Measurements from ENCODE around the gene CLTA. TPM values are rescaled to one million over a fixed set of nuclear protein-coding genes. Genes with fewer than 3 reads are reported as not detected.
"Not testable (repeated sequence)": the region's sequence is repeated elsewhere in the genome, so short reads cannot be mapped to it uniquely, and the experiment has no call there.

The CLTA gene
- total RNA-seq, 2 experiments from 2014 or later: 150 to 171 TPM

GRCh38 chr9:36158917-36159316, 31.8 kb upstream of the CLTA start:
- Histone ChIP-seq H2AFZ (ENCODE audit: low read length) (no peak overlapping the region), H3K36me3 (ENCODE audit: insufficient read depth, low read length) (no peaks in the 10 kb centered on the region), H3K4me3 (ENCODE audit: low read depth, low read length, poor library complexity, severe bottlenecking) (no peak overlapping the region), H3K9me3 (ENCODE audit: low read length) (0 out of 2 replicates have a peak, but pooled peaks cover 4% of the 10 kb centered on the region), H3K9me2 (ENCODE audit: insufficient read depth, low read length) (no peaks in the 10 kb centered on the region), H3K4me2 (ENCODE audit: low read length) (no peak overlapping the region), H4K20me1 (ENCODE audit: insufficient read depth, low read length) (no peaks in the 10 kb centered on the region), H3K27ac (ENCODE audit: low read depth, low read length, poor library complexity, severe bottlenecking) (no peak overlapping the region), H3K79me2 (ENCODE audit: insufficient read depth, low read depth, low read length) (no peaks in the 10 kb centered on the region), H3K4me1 (ENCODE audit: insufficient read depth, low read length, poor library complexity, severe bottlenecking) (peaks cover 11% of the 10 kb centered on the region)
- TF ChIP-seq EZH2phosphoT487 (IDR thresholded peaks at IDR 0.05; ENCODE audit: borderline replicate concordance, low read depth, low read length): no peak
- TF ChIP-seq, protein P1, sequence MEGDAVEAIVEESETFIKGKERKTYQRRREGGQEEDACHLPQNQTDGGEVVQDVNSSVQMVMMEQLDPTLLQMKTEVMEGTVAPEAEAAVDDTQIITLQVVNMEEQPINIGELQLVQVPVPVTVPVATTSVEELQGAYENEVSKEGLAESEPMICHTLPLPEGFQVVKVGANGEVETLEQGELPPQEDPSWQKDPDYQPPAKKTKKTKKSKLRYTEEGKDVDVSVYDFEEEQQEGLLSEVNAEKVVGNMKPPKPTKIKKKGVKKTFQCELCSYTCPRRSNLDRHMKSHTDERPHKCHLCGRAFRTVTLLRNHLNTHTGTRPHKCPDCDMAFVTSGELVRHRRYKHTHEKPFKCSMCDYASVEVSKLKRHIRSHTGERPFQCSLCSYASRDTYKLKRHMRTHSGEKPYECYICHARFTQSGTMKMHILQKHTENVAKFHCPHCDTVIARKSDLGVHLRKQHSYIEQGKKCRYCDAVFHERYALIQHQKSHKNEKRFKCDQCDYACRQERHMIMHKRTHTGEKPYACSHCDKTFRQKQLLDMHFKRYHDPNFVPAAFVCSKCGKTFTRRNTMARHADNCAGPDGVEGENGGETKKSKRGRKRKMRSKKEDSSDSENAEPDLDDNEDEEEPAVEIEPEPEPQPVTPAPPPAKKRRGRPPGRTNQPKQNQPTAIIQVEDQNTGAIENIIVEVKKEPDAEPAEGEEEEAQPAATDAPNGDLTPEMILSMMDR (conservative IDR thresholded peaks at IDR 0.05; ENCODE audit: low read length): no peak
- no TSS peak for BruUV-seq (replicated peaks)
- intact Hi-C loops (cut with micrococcal nuclease; ENCODE audit: unreplicated experiment): no loop called here
- DNase-seq (ENCODE audit: low spot score): no peak
- POLR2A ChIA-PET: interaction anchor here (1.6 kb wide), 1 partner anchor 31 kb away, joined by 8 read pairs; the partner anchor contains the start of gene CLTA
- CTCF ChIA-PET (ENCODE audit: unreplicated experiment): interaction anchor here (1.2 kb wide), 1 partner anchor 9 kb away, joined by 3 read pairs; no protein-coding TSS in a partner anchor

DNA sequence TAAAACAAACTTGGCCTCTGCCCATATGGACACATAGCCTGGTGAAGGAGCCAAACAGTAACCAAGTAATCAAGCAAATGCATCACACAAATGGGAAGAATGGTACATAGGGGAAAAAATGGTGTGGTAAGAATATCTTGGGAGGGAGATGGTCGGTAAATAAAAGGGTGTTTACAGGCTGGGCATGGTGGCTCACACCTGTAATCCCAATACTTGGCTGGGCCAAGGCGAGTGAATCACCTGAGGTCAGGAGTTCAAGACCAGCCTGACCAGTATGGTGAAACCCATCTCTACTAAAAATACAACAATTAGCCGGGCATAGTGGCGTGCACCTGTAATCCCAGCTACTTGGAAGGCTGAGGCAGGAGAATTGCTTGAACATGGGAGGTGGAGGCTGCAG, 31.2 kb upstream of the CLTA start:
- intact Hi-C loops (cut with micrococcal nuclease; ENCODE audit: unreplicated experiment); H3K4me3 ChIP-seq (ENCODE audit: low read depth, low read length, poor library complexity, severe bottlenecking); H2AFZ ChIP-seq (ENCODE audit: low read length); H3K4me1 ChIP-seq (ENCODE audit: insufficient read depth, low read length, poor library complexity, severe bottlenecking); H3K9me2 ChIP-seq (ENCODE audit: insufficient read depth, low read length); H3K79me2 ChIP-seq (ENCODE audit: insufficient read depth, low read depth, low read length); H3K9me3 ChIP-seq (ENCODE audit: low read length); H3K4me2 ChIP-seq (ENCODE audit: low read length); H3K27ac ChIP-seq (ENCODE audit: low read depth, low read length, poor library complexity, severe bottlenecking); H4K20me1 ChIP-seq (ENCODE audit: insufficient read depth, low read length); H3K36me3 ChIP-seq (ENCODE audit: insufficient read depth, low read length); BruUV-seq (replicated peaks); DNase-seq (ENCODE audit: low spot score): not testable (repeated sequence)
- ChIA-PET CTCF (ENCODE audit: unreplicated experiment) (interaction anchor here (1.2 kb wide), 1 partner anchor 9 kb away, joined by 3 read pairs; no protein-coding TSS in a partner anchor), POLR2A (interaction anchor here (1.6 kb wide), 1 partner anchor 31 kb away, joined by 8 read pairs; the partner anchor contains the start of gene CLTA)

DNA sequence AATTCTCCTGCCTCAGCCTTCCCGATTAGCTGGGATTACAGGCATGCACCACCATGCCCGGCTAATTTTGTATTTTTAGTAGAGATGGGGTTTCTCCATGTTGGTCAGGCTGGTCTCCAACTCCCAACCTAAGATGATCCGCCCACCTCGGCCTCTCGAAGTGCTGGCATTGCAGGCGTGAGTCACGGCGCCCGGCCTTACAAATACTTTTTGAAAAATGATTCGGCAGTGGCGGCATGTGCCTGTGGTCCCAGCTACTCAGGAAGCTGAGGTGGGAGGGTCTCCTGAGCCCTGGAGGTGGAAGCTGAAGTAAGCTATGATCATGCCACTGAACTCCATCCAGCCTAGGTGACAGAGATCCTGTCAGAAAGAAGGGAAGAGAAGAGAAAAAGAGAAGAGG, 30.6 kb upstream of the CLTA start:
- H3K4me2 ChIP-seq (ENCODE audit: low read length); H2AFZ ChIP-seq (ENCODE audit: low read length); H3K36me3 ChIP-seq (ENCODE audit: insufficient read depth, low read length); H3K9me3 ChIP-seq (ENCODE audit: low read length); H4K20me1 ChIP-seq (ENCODE audit: insufficient read depth, low read length); H3K79me2 ChIP-seq (ENCODE audit: insufficient read depth, low read depth, low read length); CTCF ChIA-PET (ENCODE audit: unreplicated experiment); DNase-seq (ENCODE audit: low spot score); BruUV-seq (replicated peaks); H3K4me1 ChIP-seq (ENCODE audit: insufficient read depth, low read length, poor library complexity, severe bottlenecking); H3K9me2 ChIP-seq (ENCODE audit: insufficient read depth, low read length); H3K4me3 ChIP-seq (ENCODE audit: low read depth, low read length, poor library complexity, severe bottlenecking); H3K27ac ChIP-seq (ENCODE audit: low read depth, low read length, poor library complexity, severe bottlenecking): not testable (repeated sequence)
- intact Hi-C loops (cut with micrococcal nuclease; ENCODE audit: unreplicated experiment): loop anchor here (10.0 kb wide), 1 partner anchor 125 kb away; the partner anchor contains the start of gene RECK
- POLR2A ChIA-PET: interaction anchor here (0.6 kb wide), 1 partner anchor 310 kb away, joined by 3 read pairs; no protein-coding TSS in a partner anchor
